Articular chondrocyte of knee joint (primary cell): ENCODE results near the gene ENTPD7. TPM values are rescaled to one million over a fixed set of nuclear protein-coding genes. Genes with fewer than 3 reads are reported as not detected.

ENCODE experiments used
- small RNA-seq: library from RNA; depleted of rRNA; stranded (forward); fragments of <200 nt; gene quantifications from one replicate; pipeline ENCODE3, GENCODE V24; 2012
- total RNA-seq: library from RNA; depleted of rRNA; stranded (reverse); fragments of >200 nt; gene quantifications from 2 replicates; pipeline ENCODE4 v1.2.3, GENCODE V29; 2012

ENTPD7 gene, protein sequence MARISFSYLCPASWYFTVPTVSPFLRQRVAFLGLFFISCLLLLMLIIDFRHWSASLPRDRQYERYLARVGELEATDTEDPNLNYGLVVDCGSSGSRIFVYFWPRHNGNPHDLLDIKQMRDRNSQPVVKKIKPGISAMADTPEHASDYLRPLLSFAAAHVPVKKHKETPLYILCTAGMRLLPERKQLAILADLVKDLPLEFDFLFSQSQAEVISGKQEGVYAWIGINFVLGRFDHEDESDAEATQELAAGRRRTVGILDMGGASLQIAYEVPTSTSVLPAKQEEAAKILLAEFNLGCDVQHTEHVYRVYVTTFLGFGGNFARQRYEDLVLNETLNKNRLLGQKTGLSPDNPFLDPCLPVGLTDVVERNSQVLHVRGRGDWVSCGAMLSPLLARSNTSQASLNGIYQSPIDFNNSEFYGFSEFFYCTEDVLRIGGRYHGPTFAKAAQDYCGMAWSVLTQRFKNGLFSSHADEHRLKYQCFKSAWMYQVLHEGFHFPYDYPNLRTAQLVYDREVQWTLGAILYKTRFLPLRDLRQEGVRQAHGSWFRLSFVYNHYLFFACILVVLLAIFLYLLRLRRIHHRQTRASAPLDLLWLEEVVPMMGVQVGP
- 29.4 and 46.0 TPM in 2 replicates for total RNA-seq

DNA sequence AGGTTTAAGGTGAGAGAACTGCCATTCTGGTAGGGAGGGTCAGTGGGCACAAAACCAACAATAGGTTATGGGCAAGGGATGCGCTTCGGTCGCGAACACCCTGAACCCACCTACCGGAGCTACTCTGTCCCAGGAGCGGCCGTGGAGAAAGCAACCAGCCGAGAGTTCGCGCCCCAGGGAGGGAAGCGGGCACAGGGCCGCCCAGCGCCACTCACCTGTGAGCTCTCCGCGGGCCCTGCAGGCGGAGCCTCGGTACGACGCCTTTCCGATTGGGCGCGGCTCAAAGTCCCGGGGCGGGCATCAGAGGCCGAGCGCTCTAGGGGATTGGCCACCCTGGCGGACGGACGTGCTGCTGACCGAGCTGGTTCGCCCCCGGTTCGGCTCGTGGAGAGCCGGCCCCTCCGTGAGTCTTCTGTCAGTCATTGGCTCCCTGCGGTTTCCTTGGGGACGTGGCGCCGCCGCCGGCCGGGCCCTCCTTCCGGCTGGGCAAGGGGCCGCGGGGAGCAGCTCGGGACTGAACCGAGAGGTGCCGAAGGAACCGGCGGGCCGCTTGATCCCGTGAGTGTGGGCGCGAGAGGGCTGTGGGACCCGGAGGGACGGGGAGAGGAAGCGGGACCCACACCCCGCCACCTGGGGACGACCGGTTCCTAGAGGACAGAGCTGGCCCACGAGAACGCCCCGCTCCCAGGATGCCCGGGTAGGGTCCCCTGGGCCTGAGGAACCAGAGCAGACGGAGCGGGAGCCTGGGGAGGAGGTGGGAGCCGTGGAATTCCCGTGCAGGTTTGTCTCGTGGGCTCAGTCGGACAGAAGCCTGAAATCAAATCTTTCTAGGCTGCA, at the start of gene ENTPD7:
Gene ENTPD7 (plus strand): TSS at position 479 of the 837 bp plus-strand sequence. CDS start 448 bp downstream, outside the sequence.

DNA sequence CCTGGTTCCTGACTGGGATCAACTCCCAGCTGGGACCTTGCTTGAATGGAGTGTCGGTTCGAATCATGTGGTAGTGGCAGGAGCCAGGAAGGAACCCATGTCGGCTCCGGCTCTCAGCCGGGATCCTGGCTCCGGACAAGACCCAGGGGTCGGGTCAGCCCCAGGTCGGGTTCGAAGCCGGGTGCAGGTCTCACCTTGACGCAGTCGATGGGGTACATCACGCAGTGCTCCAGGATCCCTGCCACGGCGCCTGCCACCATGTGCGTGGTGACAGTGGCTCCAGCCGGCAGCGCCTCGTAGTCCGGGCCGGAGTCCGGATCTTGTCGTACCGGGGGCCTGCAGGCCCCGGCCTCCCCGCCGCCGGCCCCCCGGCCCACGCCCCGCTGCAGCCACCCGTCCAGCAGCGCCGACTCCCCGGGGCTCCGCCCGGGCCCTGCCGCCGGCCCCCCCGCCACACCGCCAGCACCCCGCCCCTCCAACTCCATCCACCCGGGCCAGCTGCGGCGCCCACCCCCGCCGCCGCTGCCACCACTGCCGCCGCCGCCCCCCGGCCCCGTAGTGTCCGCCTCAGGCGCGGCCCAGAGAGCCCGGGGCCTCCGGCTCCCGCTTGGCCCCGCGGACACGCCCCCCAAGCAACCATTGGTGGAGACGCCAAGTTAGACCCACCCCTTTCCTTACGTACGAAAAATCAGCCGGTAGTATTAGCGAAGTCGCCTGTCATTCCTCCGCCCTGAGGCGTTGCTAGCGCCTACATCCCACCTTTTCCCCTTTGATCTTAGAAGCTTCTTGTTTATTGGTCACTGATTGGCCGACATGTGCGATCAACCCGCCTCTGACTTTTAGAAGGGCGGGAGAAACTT, 39.2 kb upstream of the ENTPD7 start, which contains the start of gene SLC25A28:
Gene SLC25A28 (minus strand): TSS at position 589 of the 860 bp plus-strand sequence. CDS start 104 bp downstream, at position 485.

DNA sequence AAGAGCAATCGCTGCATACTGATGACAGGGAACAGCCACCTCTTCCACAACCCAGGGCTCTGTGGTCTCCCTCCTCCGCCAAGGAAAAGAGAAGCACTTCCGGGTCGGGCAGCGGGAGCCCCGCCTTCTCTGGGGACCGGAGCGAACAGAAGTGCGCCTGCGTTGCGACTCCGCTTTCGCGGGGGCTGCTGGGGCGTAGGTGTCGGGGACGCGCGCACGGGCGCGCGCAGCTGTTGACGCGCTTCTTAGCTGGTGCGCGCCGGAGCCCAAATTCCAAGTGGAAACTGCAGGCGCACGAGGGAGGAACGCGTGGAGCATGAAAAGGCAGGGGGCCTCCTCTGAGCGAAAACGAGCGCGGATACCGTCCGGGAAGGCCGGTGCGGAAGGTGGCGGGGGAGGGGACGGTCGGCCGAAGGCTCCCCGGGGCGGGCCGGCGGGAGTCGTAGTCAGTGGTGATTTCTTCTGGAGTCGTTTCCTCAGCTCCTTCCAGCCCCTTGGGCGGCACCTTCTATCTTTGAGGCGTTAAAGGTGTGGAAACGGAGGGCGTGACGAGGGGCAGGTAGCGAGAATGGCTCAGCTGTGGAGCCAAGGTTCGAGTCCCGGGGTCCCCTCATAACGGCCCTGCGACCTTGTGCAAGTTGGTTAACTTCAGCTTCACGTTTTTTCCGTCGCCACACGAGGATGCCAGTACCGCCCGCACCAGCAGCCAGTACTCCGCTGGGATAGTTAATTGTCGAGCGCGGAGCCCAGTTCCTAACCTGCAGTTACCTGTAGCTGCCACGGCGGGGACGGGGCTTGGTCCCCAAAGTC, 72.9 kb downstream of the ENTPD7 start, which contains the start of the genes COX15 and CUTC:
Gene COX15 (minus strand): TSS at position 95 of the 810 bp plus-strand sequence. CDS start 78 bp downstream, at position 17.
Gene CUTC (plus strand): TSS at position 202 of the 810 bp plus-strand sequence. CDS start 115 bp downstream, at position 317.

Small RNAs within 50 kb of the gene (small RNA-seq; reads per million reads assigned to genes)
- not detected for gene AL133353.1

Other genes starting within 250 kb of the ENTPD7 start
- 14.9 and 17.6 TPM in 2 replicates for gene GOT1, start 228.9 kb upstream of the ENTPD7 start, total RNA-seq
- not detected in 2 replicates for gene NKX2-3, start 126.6 kb upstream of the ENTPD7 start, total RNA-seq
- 24.3 and 24.5 TPM in 2 replicates for gene SLC25A28, start 39.1 kb upstream of the ENTPD7 start, total RNA-seq
- gene COX15, start 72.6 kb downstream of the ENTPD7 start, total RNA-seq: 32.3 and 42.4 TPM in 2 replicates
- gene CUTC, start 72.7 kb downstream of the ENTPD7 start, total RNA-seq: 16.6 and 26.2 TPM in 2 replicates
- 0.97 and 1.6 TPM in 2 replicates for gene ABCC2, start 123.1 kb downstream of the ENTPD7 start, total RNA-seq